Panc1 (cell line): ENCODE results near the gene MAPK8. TPM values are rescaled to one million over a fixed set of nuclear protein-coding genes. Genes with fewer than 3 reads are reported as not detected.

ENCODE experiments used
- ATAC-seq: fragments of 200-7000 bp; cut with Tn5 transposase; 2 replicates; pipeline ENCODE4 v1.9.1; 2020; ENCODE audit warnings: mild to moderate bottlenecking, moderate library complexity
- BruUV-seq: library from RNA; stranded (reverse); fragments of 400-500 nt; replicated peaks from 2 replicates; lab custom pipeline; 2021; lab: Mats Ljungman, UMichigan
- CTCF ChIA-PET: fragments of 300-600 bp; sonication (Branson Sonifier 250); formaldehyde crosslinking; loops from one replicate; lab custom pipeline; 2022; ENCODE audit warnings: antibody characterized with exemption; lab: Charles Lee
- POLR2A ChIA-PET: fragments of 300-600 bp; sonication (Branson Sonifier 250); formaldehyde crosslinking; loops from one replicate; lab custom pipeline; 2022; ENCODE audit warnings: antibody characterized with exemption; lab: Charles Lee
- DNase-seq: peaks from one replicate; pipeline ENCODE4 v3.0.0-alpha.2; 2010; ENCODE audit warnings: low read depth, low spot score
- H3K27ac ChIP-seq: 2 replicates; pipeline ENCODE4 v1.5.1; 2011; ENCODE audit warnings: mild to moderate bottlenecking, low read length, inconsistent platforms
- H3K27me3 ChIP-seq: fragments of 200-500 bp; sonication (Bioruptor generic); 2 replicates; pipeline ENCODE4 v1.6.0; 2014; ENCODE audit warnings: low read length, inconsistent platforms; ENCODE audit not compliant: control insufficient read depth, insufficient read depth
- H3K36me3 ChIP-seq: fragments of 200-500 bp; sonication (Bioruptor generic); 2 replicates; pipeline ENCODE4 v1.5.1; 2014; ENCODE audit warnings: inconsistent platforms, mild to moderate bottlenecking, low read length, moderate library complexity; ENCODE audit not compliant: control insufficient read depth, insufficient read depth
- H3K4me1 ChIP-seq: 2 replicates; pipeline ENCODE4 v1.5.1; 2011; ENCODE audit warnings: inconsistent platforms, mild to moderate bottlenecking, low read length, moderate library complexity; ENCODE audit not compliant: control insufficient read depth, insufficient read depth
- H3K4me3 ChIP-seq, 2 experiments: 2 replicates each; pipeline ENCODE4 v1.5.1; 2011 to 2012; ENCODE audit warnings: low read depth in 2 of 2, low read length in 2 of 2, mild to moderate bottlenecking in 2 of 2, inconsistent platforms in 1 of 2, moderate library complexity in 1 of 2
- H3K9me3 ChIP-seq: fragments of 200-500 bp; sonication (Bioruptor generic); 2 replicates; pipeline ENCODE4 v1.5.1; 2014; ENCODE audit warnings: low read depth, mild to moderate bottlenecking, inconsistent platforms, low read length, moderate library complexity; ENCODE audit not compliant: control insufficient read depth, insufficient read depth
- POLR2AphosphoS5 ChIP-seq: IDR thresholded peaks from 2 replicates; pipeline ENCODE4 v1.6.1; 2012; ENCODE audit warnings: mild to moderate bottlenecking, low read depth, low read length, moderate library complexity
- SIN3A ChIP-seq: IDR thresholded peaks from 2 replicates; pipeline ENCODE4 v1.6.1; 2012; ENCODE audit warnings: low read depth, mild to moderate bottlenecking, low read length, moderate library complexity, borderline replicate concordance; ENCODE audit not compliant: insufficient read depth
- TCF7L2 ChIP-seq: IDR thresholded peaks from 2 replicates; pipeline ENCODE4 v1.6.1; 2011; ENCODE audit warnings: mild to moderate bottlenecking, low read depth, low read length, inconsistent platforms
- in situ Hi-C: cut with HindIII; loops from 2 replicates; pipeline ENCODE4 v1.10.0; 2016; ENCODE audit warnings: low sequenced_read_pairs, low pct_unique_long_range_greater_than_20kb
- intact Hi-C: fragments of 100-400 bp; cut with micrococcal nuclease; formaldehyde crosslinking; loops from one replicate; pipeline ENCODE4 v1.10.0; 2022; ENCODE audit not compliant: unreplicated experiment
- total RNA-seq: library from RNA; stranded (reverse); gene quantifications from one replicate; pipeline ENCODE4 v1.2.1, GENCODE V29; 2021; ENCODE audit not compliant: unreplicated experiment
- TF ChIP-seq, protein P1 (sequence below): fragments of 450-650 bp; IDR thresholded peaks from 2 replicates; pipeline ENCODE4 v1.5.1; 2017; ENCODE audit warnings: mild to moderate bottlenecking
- TF ChIP-seq, protein P2 (sequence below), 2 experiments: IDR thresholded peaks; 2 replicates each; pipeline ENCODE4 v1.6.1; 2011 to 2012; ENCODE audit warnings: low read depth in 2 of 2, control low read depth in 1 of 2, low read length in 1 of 2, mild to moderate bottlenecking in 1 of 2, moderate library complexity in 1 of 2; ENCODE audit not compliant: insufficient read depth in 1 of 2

MAPK8 gene
- total RNA-seq, 1 experiment from 2014 or later: 66.6 TPM

DNA sequence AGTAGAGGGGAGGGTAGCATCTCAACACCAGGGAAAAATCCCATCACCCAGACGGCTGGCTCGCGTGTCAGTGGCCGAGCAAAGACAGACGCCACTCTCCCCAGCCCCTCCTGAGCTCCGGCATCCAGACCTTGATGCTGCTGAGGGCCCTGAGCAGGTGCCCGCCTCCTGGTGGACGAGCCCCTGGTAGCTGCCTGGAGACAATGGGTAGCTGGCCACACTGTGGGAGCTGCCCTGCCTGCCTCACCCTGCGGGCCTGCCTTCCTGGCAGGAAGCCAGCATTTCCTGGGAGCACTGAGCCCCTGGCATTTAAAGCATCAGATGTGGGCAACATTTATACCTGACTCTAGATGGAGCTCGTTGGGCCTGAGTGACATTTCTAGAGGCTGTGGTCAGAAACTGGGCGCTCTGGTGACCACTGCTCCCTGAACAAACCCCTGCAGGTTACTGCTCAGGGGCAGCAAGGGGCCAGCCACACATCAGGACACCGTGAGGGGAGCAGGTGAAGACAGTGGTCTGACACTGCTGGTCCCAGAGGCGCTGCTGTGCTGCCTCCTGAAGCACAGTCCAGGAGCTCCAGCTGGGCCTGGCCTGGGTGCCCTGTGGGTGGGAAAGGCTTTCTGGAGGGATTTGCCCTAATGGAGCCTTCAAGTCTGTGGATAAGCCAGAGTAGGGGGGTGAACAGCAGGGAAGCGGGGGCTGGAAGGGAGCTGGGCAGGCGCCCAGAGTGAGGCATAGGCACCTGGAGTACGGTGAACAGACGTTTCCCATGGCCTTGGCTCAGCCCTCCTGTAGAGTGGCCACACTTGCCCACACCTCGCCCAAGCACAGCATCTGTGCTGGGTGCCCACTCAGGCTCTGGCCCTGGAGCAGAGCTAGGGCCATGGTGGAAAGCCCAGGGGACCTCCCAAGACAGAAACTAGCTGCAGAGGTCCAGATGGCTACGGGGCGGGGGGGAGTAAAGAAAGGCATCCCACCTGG lies 138.7 kb downstream of the MAPK8 start:
- DNase-seq (no peak), ATAC-seq (peak; percentile 47)
- Histone ChIP-seq H3K27me3 (no peaks in the 10 kb centered on the region), H3K9me3 (no peaks in the 10 kb centered on the region), H3K4me1 (no peaks in the 10 kb centered on the region), H3K36me3 (no peaks in the 10 kb centered on the region), H3K4me3 (no peak overlapping the region), H3K27ac (no peak overlapping the region)
- TF ChIP-seq, protein P1, sequence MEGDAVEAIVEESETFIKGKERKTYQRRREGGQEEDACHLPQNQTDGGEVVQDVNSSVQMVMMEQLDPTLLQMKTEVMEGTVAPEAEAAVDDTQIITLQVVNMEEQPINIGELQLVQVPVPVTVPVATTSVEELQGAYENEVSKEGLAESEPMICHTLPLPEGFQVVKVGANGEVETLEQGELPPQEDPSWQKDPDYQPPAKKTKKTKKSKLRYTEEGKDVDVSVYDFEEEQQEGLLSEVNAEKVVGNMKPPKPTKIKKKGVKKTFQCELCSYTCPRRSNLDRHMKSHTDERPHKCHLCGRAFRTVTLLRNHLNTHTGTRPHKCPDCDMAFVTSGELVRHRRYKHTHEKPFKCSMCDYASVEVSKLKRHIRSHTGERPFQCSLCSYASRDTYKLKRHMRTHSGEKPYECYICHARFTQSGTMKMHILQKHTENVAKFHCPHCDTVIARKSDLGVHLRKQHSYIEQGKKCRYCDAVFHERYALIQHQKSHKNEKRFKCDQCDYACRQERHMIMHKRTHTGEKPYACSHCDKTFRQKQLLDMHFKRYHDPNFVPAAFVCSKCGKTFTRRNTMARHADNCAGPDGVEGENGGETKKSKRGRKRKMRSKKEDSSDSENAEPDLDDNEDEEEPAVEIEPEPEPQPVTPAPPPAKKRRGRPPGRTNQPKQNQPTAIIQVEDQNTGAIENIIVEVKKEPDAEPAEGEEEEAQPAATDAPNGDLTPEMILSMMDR: no peak
- TF ChIP-seq POLR2AphosphoS5 (no peak), TCF7L2 (no peak)
- TF ChIP-seq, protein P2, sequence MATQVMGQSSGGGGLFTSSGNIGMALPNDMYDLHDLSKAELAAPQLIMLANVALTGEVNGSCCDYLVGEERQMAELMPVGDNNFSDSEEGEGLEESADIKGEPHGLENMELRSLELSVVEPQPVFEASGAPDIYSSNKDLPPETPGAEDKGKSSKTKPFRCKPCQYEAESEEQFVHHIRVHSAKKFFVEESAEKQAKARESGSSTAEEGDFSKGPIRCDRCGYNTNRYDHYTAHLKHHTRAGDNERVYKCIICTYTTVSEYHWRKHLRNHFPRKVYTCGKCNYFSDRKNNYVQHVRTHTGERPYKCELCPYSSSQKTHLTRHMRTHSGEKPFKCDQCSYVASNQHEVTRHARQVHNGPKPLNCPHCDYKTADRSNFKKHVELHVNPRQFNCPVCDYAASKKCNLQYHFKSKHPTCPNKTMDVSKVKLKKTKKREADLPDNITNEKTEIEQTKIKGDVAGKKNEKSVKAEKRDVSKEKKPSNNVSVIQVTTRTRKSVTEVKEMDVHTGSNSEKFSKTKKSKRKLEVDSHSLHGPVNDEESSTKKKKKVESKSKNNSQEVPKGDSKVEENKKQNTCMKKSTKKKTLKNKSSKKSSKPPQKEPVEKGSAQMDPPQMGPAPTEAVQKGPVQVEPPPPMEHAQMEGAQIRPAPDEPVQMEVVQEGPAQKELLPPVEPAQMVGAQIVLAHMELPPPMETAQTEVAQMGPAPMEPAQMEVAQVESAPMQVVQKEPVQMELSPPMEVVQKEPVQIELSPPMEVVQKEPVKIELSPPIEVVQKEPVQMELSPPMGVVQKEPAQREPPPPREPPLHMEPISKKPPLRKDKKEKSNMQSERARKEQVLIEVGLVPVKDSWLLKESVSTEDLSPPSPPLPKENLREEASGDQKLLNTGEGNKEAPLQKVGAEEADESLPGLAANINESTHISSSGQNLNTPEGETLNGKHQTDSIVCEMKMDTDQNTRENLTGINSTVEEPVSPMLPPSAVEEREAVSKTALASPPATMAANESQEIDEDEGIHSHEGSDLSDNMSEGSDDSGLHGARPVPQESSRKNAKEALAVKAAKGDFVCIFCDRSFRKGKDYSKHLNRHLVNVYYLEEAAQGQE (IDR thresholded peaks at IDR 0.05; ENCODE audit: insufficient read depth in 1 of 2, low read depth in 2 of 2, low read length in 1 of 2): no peak
- in situ Hi-C loops (no loop called here), intact Hi-C loops (loop anchor here (10.0 kb wide), 1 partner anchor 60 kb away; no protein-coding TSS in a partner anchor)
- BruUV-seq: no TSS peak
- ChIA-PET CTCF (interaction anchor here (0.6 to 1.1 kb wide), 4 partner anchors 82 to 213 kb away, joined by 3 to 4 read pairs (median 3); no protein-coding TSS in a partner anchor), POLR2A (interaction anchor here (0.6 kb wide), 1 partner anchor 246 kb away, joined by 7 read pairs; no protein-coding TSS in a partner anchor)

DNA sequence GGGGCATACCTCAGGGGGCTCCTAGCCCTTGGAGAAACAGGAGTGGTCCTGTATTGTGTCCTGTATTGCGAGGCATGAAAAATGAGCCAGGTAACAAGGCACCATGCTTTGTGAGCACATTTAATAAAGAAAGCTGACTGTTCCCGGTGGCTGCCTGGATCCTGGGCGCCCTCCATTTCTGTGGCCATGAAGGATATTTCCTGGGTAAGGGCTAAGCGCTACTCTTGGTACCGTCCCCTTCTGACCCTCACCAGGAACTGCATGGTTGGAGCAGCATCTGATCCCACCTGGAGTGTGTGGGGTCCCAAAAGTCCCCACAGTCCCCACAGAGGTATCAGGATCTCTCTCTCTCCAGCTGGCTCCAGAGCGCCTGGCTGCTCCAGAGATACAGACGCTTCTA lies 139.5 kb downstream of the MAPK8 start:
- no peak overlapping the region for H3K27ac ChIP-seq
- H3K4me3 ChIP-seq: no peak overlapping the region
- no peak for ATAC-seq
- CTCF ChIA-PET: interaction anchor here (0.6 to 1.3 kb wide), 2 partner anchors 136 to 210 kb away, joined by 3 to 5 read pairs; no protein-coding TSS in a partner anchor
- POLR2A ChIA-PET: no interaction called here
- in situ Hi-C loops: no loop called here
- no peaks in the 10 kb centered on the region for H3K27me3 ChIP-seq
- DNase-seq: no peak
- H3K36me3 ChIP-seq: no peaks in the 10 kb centered on the region
- H3K9me3 ChIP-seq: no peaks in the 10 kb centered on the region
- intact Hi-C loops: loop anchor here (10.0 kb wide), 1 partner anchor 59 kb away; no protein-coding TSS in a partner anchor
- no peaks in the 10 kb centered on the region for H3K4me1 ChIP-seq
- TF ChIP-seq, protein P1: no peak
- no peak for TF ChIP-seq TCF7L2
- no peak for TF ChIP-seq POLR2AphosphoS5
- no peak for TF ChIP-seq SIN3A
- TF ChIP-seq, protein P2 (IDR thresholded peaks at IDR 0.05; ENCODE audit: insufficient read depth in 1 of 2, low read depth in 2 of 2, low read length in 1 of 2): no peak
- no TSS peak for BruUV-seq
